ENCODE measurements around the gene PPM1H. TPM values are rescaled to one million over a fixed set of nuclear protein-coding genes. Genes with fewer than 3 reads are reported as not detected.

PPM1H gene
- total and polyA plus RNA-seq, 2 of the 8 experiments (the other 6 are each of a cell fraction or from before 2014, with no cell fraction given), result 16.4 to 36.1 TPM

- H3K4ac ChIP-seq (replicated peaks; ENCODE audit: insufficient read length, low read depth, low read length), result peak overlapping the region; percentile 11
- WGBS, 2 experiments (ENCODE audit: extremely low coverage in 1 of 2, insufficient coverage in 1 of 2, insufficient read length in 1 of 2, insufficient replicate concordance in 2 of 2, low coverage in 1 of 2, low lambda C conversion rate in 2 of 2, missing lambda C conversion rate in 1 of 2), result 8% methylated on average over 3 of the region's 3 CpGs; no CpG with 5 or more reads in 1 of the 2 experiments
- no peaks in the 10 kb centered on the region for H3K9me3 ChIP-seq (ENCODE audit: insufficient read depth in 2 of 2, low read depth in 1 of 2, low read length in 1 of 2)
- POLR2A ChIA-PET (ENCODE audit: partially characterized antibody), result interaction anchor here (0.7 to 1.3 kb wide), 3 partner anchors 23 to 44 kb away, joined by 3 read pairs; no protein-coding TSS in a partner anchor
- H3K23me2 ChIP-seq (ENCODE audit: low read depth, low read length), result no peaks in the 10 kb centered on the region
- H3K18ac ChIP-seq (ENCODE audit: extremely low read depth, low read length), result peak overlapping the region; percentile 88
- peak overlapping the region; percentile 89; the same call in 1 of the 2 replicates for H2AK5ac ChIP-seq (ENCODE audit: low read depth, low read length)
- peak overlapping the region in 3 of 4 experiments; percentile 20 to 43 (median 32); a peak in 5 of 8 replicates for H3K4me3 ChIP-seq (ENCODE audit: extremely low read depth in 1 of 4, insufficient read depth in 2 of 4, low read depth in 3 of 4, low read length in 4 of 4)
- peaks cover 31 to 52% (median 43%) of the 10 kb centered on the region in 4 experiments for H3K4me1 ChIP-seq (replicated peaks in 1 of 4; ENCODE audit: control insufficient read depth in 3 of 4, insufficient read depth in 4 of 4, low read length in 3 of 4)
- H2AFZ ChIP-seq (ENCODE audit: low read length), result no peak overlapping the region
- peak overlapping the region in 2 of 4 experiments; percentile 40 to 52; a peak in 3 of 7 replicates for H3K9ac ChIP-seq (replicated peaks in 1 of 4; ENCODE audit: extremely low read depth in 1 of 4, low read depth in 3 of 4, low read length in 3 of 4)
- H3K27me3 ChIP-seq (replicated peaks in 1 of 4; ENCODE audit: control insufficient read depth in 3 of 4, extremely low read depth in 1 of 4, insufficient read depth in 3 of 4, low read length in 3 of 4), result peaks cover 5 to 9% (median 9%) of the 10 kb centered on the region in 4 experiments
- H3K23ac ChIP-seq (ENCODE audit: insufficient read length), result no peak overlapping the region
- no peak overlapping the region for H4K8ac ChIP-seq (ENCODE audit: extremely low read depth, insufficient read depth, low read length)
- peak overlapping the region; percentile 22 for H3K56ac ChIP-seq (replicated peaks; ENCODE audit: insufficient read length, low read depth, low read length)
- peak overlapping the region; percentile 48 to 61 for H3K4me2 ChIP-seq (ENCODE audit: insufficient read depth in 1 of 2, low read depth in 2 of 2, low read length in 2 of 2)
- peak overlapping the region; percentile 49 for H2BK120ac ChIP-seq (replicated peaks; ENCODE audit: low read depth, low read length)
- no peaks in the 10 kb centered on the region for H3K79me1 ChIP-seq (ENCODE audit: low read depth, low read length)
- FAIRE-seq, result peak; percentile 90
- peak overlapping the region; percentile 95; the same call in 1 of the 2 replicates for H2BK5ac ChIP-seq (ENCODE audit: low read depth, low read length)
- no peak overlapping the region for H2BK15ac ChIP-seq (ENCODE audit: low read length)
- H4K20me1 ChIP-seq (replicated peaks in 1 of 2; ENCODE audit: control insufficient read depth in 1 of 2, insufficient read depth in 2 of 2, low read length in 2 of 2), result no peaks in the 10 kb centered on the region
- DNase-seq (ENCODE audit: low read depth in 1 of 2, low spot score in 2 of 2), result peak; percentile 53 to 56
- H2BK20ac ChIP-seq (ENCODE audit: low read length), result peak overlapping the region; percentile 91
- H3K27ac ChIP-seq (ENCODE audit: low read depth, low read length), result peak overlapping the region; percentile 88
- no peaks in the 10 kb centered on the region for H3K36me3 ChIP-seq (ENCODE audit: control insufficient read depth in 2 of 4, insufficient read depth in 4 of 4, low read length in 3 of 4)
- peak overlapping the region; percentile 19 for H4K5ac ChIP-seq (ENCODE audit: insufficient read length, low read depth, low read length)
- H4K91ac ChIP-seq (replicated peaks; ENCODE audit: insufficient read length, low read length), result peak overlapping the region; percentile 71
- CTCF ChIA-PET (ENCODE audit: partially characterized antibody), result interaction anchor here (1.1 to 1.2 kb wide), 3 partner anchors 14 to 224 kb away, joined by 3 read pairs; no protein-coding TSS in a partner anchor
- no peaks in the 10 kb centered on the region for H3K79me2 ChIP-seq (ENCODE audit: control insufficient read depth in 1 of 2, insufficient read depth in 2 of 2, low read length in 2 of 2)
- H2BK12ac ChIP-seq (ENCODE audit: low read depth, low read length), result peak overlapping the region; percentile 89
- H3K14ac ChIP-seq (ENCODE audit: insufficient read length), result no peak overlapping the region
- TF ChIP-seq TEAD4 (IDR thresholded peaks at IDR 0.05; ENCODE audit: low read depth, low read length), result peak; percentile 93
- peak; percentile 38; the same call in 1 of the 2 replicates for TF ChIP-seq YY1 (IDR thresholded peaks at IDR 0.05; ENCODE audit: low read depth, low read length)
- no peak for TF ChIP-seq TAF7 (optimal IDR thresholded peaks at IDR 0.05; ENCODE audit: borderline replicate concordance, low read depth, low read length)
- TF ChIP-seq EP300 (IDR thresholded peaks at IDR 0.05; ENCODE audit: borderline replicate concordance in 1 of 2, low read depth in 2 of 2, low read length in 2 of 2), result peak in 1 of 2 experiments; percentile 96; a peak in 2 of 3 replicates
- no peak for TF ChIP-seq JUN (IDR thresholded peaks at IDR 0.05; ENCODE audit: low read depth, low read length)
These were observed 275.3 kb downstream of the PPM1H start for GRCh38 chr12:62659453-62660295.
